Esophagus muscularis mucosa (tissue), 4 donors: Measurements from ENCODE around the gene ZNF521. TPM values are rescaled to one million over a fixed set of nuclear protein-coding genes. Genes with fewer than 3 reads are reported as not detected.
"Not testable (repeated sequence)": the region's sequence is repeated elsewhere in the genome, so short reads cannot be mapped to it uniquely, and the experiment has no call there.

Experiments used
- DNase-seq: peaks from one replicate; pipeline ENCODE4 v3.0.0-alpha.2; 2017; ENCODE audit errors: extremely low spot score
- H3K27ac ChIP-seq, 4 donors: fragments of 200-600 bp; sonication (generic); replicated peaks in 1 of 4; 1 replicate in 3 of 4; 2 replicates in 1 of 4; pipeline ENCODE4 v1.5.1; 2016 to 2019; ENCODE audit warnings: mild to moderate bottlenecking in 1 of 4
- H3K27me3 ChIP-seq, 4 donors: fragments of 200-600 bp; sonication (generic); one replicate each; pipeline versions ENCODE4 v1.5.1 to v1.6.0; 2016 to 2019
- H3K36me3 ChIP-seq, 4 donors: fragments of 200-600 bp; sonication (generic); one replicate each; pipeline ENCODE4 v1.5.1; 2016 to 2019
- H3K4me1 ChIP-seq, 4 donors: fragments of 200-600 bp; sonication (generic); one replicate each; pipeline ENCODE4 v1.5.1; 2016 to 2019
- H3K4me3 ChIP-seq, 4 donors: fragments of 200-600 bp; sonication (generic); 1 replicate in 2 of 4; 2 replicates in 2 of 4; pipeline ENCODE4 v1.5.1; 2016 to 2019; ENCODE audit warnings: mild to moderate bottlenecking in 4 of 4, moderate library complexity in 1 of 4
- H3K9me3 ChIP-seq, 4 donors: fragments of 200-600 bp; sonication (generic); 1 replicate in 3 of 4; 2 replicates in 1 of 4; pipeline ENCODE4 v1.5.1; 2016 to 2019
- CTCF ChIP-seq, 3 experiments: fragments of 200-600 bp in 2 of 3; fragments of 450-650 bp in 1 of 3; sonication (generic) in 2 of 3; IDR thresholded peaks; one replicate each; pipeline ENCODE4 v1.5.1; 2017 to 2019; ENCODE audit warnings: antibody characterized with exemption in 3 of 3, mild to moderate bottlenecking in 2 of 3, moderate library complexity in 1 of 3
- EP300 ChIP-seq: sonication (generic); formaldehyde crosslinking; IDR thresholded peaks from one replicate; pipeline ENCODE4 v1.6.1; 2017; ENCODE audit warnings: antibody characterized with exemption
- POLR2A ChIP-seq: fragments of 450-650 bp; IDR thresholded peaks from one replicate; pipeline ENCODE4 v1.6.1; 2017; ENCODE audit warnings: antibody characterized with exemption, moderate library complexity, mild to moderate bottlenecking, low read depth
- POLR2AphosphoS5 ChIP-seq, 2 donors: sonication (generic); formaldehyde crosslinking; IDR thresholded peaks; one replicate each; pipeline ENCODE4 v1.6.1; 2017; ENCODE audit warnings: antibody characterized with exemption in 2 of 2
- WGBS: methylation state at CpG from one replicate; pipeline ENCODE4 v1.1.5; 2018; 5-methylcytosine and 5-hydroxymethylcytosine counted together
- intact Hi-C: fragments of 100-400 bp; cut with DNase I; formaldehyde crosslinking; loops from one replicate; pipeline ENCODE4 v1.15.1; 2023
- total RNA-seq, 4 donors: library from RNA; depleted of rRNA; stranded (reverse); fragments of >200 nt; gene quantifications; one replicate each; pipeline versions ENCODE4 v1.1.0 to v1.2.1, GENCODE V29; 2016

The ZNF521 gene
- total RNA-seq, 4 donors from 2014 or later, result 15.6 to 20.6 (median 16.9) TPM

GRCh38 chr18:25279961-25280360 lies 72.0 kb downstream of the ZNF521 start:
- H3K4me1 ChIP-seq, result peaks cover 13 to 32% (median 27%) of the 10 kb centered on the region in 4 donors
- no peak for DNase-seq
- WGBS, result 77% methylated on average over 6 of the region's 6 CpGs
- no peak overlapping the region for H3K4me3 ChIP-seq
- H3K27ac ChIP-seq, result no peak overlapping the region
- intact Hi-C loops, result loop anchor here (10.0 kb wide), 1 partner anchor 65 kb away; no protein-coding TSS in a partner anchor
- H3K9me3 ChIP-seq, result no peaks in the 10 kb centered on the region
- no peaks in the 10 kb centered on the region for H3K36me3 ChIP-seq
- H3K27me3 ChIP-seq, result no peaks in the 10 kb centered on the region
- TF ChIP-seq EP300, result no peak

- intact Hi-C loops, result no loop called here
- DNase-seq, result no peak
- H3K4me3 ChIP-seq, result no peak overlapping the region
- H3K36me3 ChIP-seq, result no peaks in the 10 kb centered on the region
- TF ChIP-seq POLR2AphosphoS5 (IDR thresholded peaks at IDR 0.05), result no peak
- 51% methylated on average over 3 of the region's 3 CpGs for WGBS
- H3K27ac ChIP-seq, result no peak overlapping the region
- H3K27me3 ChIP-seq, result no peaks in the 10 kb centered on the region
- H3K9me3 ChIP-seq, result no peaks in the 10 kb centered on the region
- peaks cover 13 to 31% (median 25%) of the 10 kb centered on the region in 4 donors for H3K4me1 ChIP-seq
Observed at GRCh38 chr18:25279556-25279955, 72.4 kb downstream of the ZNF521 start.

GRCh38 chr18:25279133-25279532 lies 72.8 kb downstream of the ZNF521 start:
- Histone ChIP-seq H3K4me1 (peaks cover 13 to 26% (median 22%) of the 10 kb centered on the region in 4 donors), H3K9me3 (no peaks in the 10 kb centered on the region), H3K27me3 (no peaks in the 10 kb centered on the region), H3K4me3 (no peak overlapping the region), H3K27ac (no peak overlapping the region), H3K36me3 (no peaks in the 10 kb centered on the region)
- intact Hi-C loops, result no loop called here
- no peak for TF ChIP-seq CTCF (IDR thresholded peaks at IDR 0.05)
- no peak for TF ChIP-seq POLR2AphosphoS5 (IDR thresholded peaks at IDR 0.05)
- no peak for TF ChIP-seq EP300
- no peak for TF ChIP-seq POLR2A
- WGBS, result 27% methylated on average over 2 of the region's 2 CpGs
- no peak for DNase-seq

GRCh38 chr18:25278394-25278793 lies 73.6 kb downstream of the ZNF521 start:
- WGBS, result 56% methylated on average over 4 of the region's 4 CpGs
- Histone ChIP-seq H3K9me3 (no peaks in the 10 kb centered on the region), H3K4me3 (no peak overlapping the region), H3K27me3 (no peaks in the 10 kb centered on the region), H3K36me3 (no peaks in the 10 kb centered on the region), H3K27ac (no peak overlapping the region), H3K4me1 (peaks cover 13 to 23% (median 20%) of the 10 kb centered on the region in 4 donors)
- no peak for DNase-seq
- intact Hi-C loops, result no loop called here
- TF ChIP-seq CTCF (IDR thresholded peaks at IDR 0.05), result no peak
- no peak for TF ChIP-seq POLR2A
- TF ChIP-seq EP300, result no peak
- no peak for TF ChIP-seq POLR2AphosphoS5 (IDR thresholded peaks at IDR 0.05)

- no peak for DNase-seq
- Histone ChIP-seq H3K27me3 (no peaks in the 10 kb centered on the region), H3K27ac (no peak overlapping the region), H3K36me3 (no peaks in the 10 kb centered on the region), H3K4me3 (no peak overlapping the region), H3K9me3 (no peaks in the 10 kb centered on the region), H3K4me1 (peaks cover 4 to 15% (median 12%) of the 10 kb centered on the region in 4 donors)
- intact Hi-C loops, result no loop called here
- WGBS, result 72% methylated on average over 11 of the region's 11 CpGs
- TF ChIP-seq CTCF (IDR thresholded peaks at IDR 0.05) (no peak), EP300 (no peak), POLR2A (no peak), POLR2AphosphoS5 (IDR thresholded peaks at IDR 0.05) (no peak)
Observed at GRCh38 chr18:25275412-25276001, 76.5 kb downstream of the ZNF521 start.

- no peak for TF ChIP-seq CTCF (IDR thresholded peaks at IDR 0.05)
- no peak for TF ChIP-seq EP300
- TF ChIP-seq POLR2AphosphoS5 (IDR thresholded peaks at IDR 0.05), result no peak
- no peak for TF ChIP-seq POLR2A
- 85% methylated on average over 4 of the region's 4 CpGs for WGBS
- Histone ChIP-seq H3K27me3 (no peaks in the 10 kb centered on the region), H3K4me3 (no peak overlapping the region), H3K36me3 (no peaks in the 10 kb centered on the region), H3K4me1 (peaks cover 4 to 15% (median 12%) of the 10 kb centered on the region in 4 donors), H3K27ac (no peak overlapping the region), H3K9me3 (no peaks in the 10 kb centered on the region)
- intact Hi-C loops, result no loop called here
- DNase-seq, result no peak
Observed at GRCh38 chr18:25274926-25275325, 77.0 kb downstream of the ZNF521 start.

- H3K27ac ChIP-seq, DNase-seq, H3K4me3 ChIP-seq, H3K9me3 ChIP-seq, intact Hi-C loops, H3K4me1 ChIP-seq, H3K36me3 ChIP-seq: not testable (repeated sequence)
- peaks cover 0 to 14% (median 0%) of the 10 kb centered on the region in 4 donors for H3K27me3 ChIP-seq
- 74% methylated on average over 6 of the region's 12 CpGs for WGBS
Observed at GRCh38 chr18:25266931-25267527, 84.9 kb downstream of the ZNF521 start.
